SKM-1 (cell line): ENCODE results near the gene FEV.

Experiments
- DNase-seq: peaks from one replicate; lab custom pipeline; 2025; ENCODE audit not compliant: unreplicated experiment; lab: John Stamatoyannopoulos, UW

FEV gene

DNA sequence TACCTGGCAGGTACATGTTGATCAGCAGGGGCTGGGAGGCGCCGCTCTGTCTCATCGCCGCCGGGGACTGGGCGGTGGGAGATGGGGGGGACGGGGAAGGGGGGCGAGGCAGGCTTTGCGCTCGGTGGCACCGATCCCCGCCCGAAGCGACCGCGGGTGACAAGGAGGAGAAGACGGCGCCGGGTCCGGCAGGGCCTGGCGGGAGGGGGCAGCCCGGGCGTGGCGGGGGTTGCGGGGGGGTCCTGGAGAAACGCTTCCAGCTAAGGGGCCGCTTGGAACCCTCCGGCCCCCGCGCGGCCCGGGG, at the start of gene FEV:
FEV (minus strand) TSS at position 164 of the 304 bp plus-strand sequence; CDS start at position 55, 109 bp downstream.
- DNase-seq = no peak

DNA sequence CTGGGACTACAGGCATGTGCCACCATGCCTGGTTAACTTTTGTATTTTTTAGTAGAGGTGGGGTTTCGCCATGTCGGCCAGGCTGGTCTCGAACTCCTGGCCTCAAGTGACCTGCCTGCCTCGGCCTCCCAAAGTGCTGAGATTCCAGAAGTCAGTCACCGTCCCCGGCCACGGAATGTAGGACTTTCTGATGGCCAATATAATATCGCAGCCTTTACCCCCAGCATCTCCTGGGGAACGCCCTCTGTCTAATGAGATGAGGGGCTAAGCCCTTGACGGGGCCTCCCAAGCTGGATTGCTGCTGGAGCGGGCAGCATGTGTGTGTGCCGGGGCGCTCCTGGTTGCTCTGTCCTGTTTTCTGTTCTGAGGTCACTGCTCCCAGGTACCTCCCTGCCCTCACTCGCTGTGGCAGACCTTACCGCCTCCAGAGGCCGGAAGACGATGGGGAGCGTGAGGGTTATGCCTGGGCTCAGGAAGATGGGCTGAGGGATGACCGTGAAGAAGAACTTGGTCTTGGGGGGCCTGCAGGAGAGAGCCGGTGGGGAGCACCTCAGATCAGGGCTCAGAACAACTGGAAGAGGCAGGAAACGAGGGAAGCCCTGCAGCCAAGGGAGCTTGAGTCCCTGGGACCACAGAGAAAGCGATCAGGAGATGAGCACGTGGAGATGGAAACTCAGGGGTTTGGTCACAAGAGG, 47.2 kb upstream of the FEV start:
- DNase-seq = no peak

DNA sequence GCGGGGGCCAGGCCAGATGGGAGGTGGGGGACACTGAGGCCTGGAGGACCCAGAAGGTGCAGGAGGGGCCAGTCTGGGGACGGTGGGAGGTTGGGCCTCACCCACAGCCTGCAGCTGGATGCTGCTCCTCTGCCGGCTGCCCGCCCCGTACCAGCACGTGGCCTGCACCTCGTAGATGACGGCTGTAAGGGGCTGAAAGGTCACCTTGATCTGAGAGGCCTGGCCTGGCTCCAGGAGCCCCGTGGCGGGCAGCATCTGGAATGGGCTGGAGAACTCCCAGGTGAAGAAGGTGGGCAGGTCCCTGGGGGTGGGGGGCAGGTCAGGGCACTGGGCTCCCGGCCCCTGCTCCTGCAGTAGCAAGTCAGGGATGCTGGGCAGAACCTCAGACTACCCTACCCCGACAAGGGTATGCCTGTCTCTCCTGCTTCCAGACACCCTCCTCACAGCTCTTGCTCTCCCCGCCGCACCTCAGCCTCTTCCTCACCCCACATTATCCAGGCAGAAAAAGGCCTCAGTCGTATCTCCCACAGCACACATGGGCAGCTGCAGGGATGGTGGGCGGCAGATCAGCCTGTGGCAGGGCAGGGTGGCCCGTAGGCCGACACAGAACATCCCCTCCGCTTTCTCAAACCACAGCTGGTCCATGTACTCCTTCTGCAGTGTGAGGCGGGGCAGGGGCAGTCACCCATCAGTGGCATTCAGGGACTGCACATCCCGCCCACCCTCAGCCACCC, 46.2 kb upstream of the FEV start:
- no peak for DNase-seq

DNA sequence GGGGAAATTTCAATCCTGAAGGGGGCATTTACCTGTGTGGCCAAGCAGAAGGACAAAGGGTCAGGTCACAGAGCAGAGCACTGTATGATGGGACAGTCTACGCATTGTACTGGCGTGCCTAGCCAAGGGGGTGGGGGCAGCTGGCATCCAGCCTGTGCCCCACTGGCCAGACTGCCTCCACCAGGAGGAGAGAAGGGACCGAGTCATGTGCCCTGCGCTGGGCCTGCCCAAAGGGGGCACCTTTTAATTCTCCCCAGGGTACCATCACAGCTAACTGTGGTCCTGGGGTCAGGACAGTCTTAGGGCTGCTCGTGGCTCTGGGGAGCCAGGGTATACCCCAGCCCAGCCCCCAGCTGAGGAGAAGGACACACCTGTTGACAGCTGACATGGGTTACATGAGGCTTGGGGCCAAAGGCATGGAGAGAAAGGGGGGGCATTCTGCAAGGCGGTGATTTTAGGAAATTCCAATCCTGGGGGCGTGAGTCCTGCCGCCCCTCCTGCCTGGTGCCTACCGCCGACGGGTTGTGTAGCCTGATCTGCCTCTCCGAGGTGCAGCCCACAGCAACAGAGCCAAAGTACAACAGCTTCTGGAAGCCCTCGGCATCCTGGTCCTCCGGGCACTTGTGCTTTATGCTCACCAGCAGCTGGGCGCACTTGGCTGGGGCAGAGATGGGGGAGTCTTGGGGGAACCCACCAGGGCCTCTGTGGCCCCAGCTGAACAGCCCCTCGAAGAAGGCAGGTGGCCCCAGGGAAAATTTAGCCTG, 45.4 kb upstream of the FEV start:
- no peak for DNase-seq

DNA sequence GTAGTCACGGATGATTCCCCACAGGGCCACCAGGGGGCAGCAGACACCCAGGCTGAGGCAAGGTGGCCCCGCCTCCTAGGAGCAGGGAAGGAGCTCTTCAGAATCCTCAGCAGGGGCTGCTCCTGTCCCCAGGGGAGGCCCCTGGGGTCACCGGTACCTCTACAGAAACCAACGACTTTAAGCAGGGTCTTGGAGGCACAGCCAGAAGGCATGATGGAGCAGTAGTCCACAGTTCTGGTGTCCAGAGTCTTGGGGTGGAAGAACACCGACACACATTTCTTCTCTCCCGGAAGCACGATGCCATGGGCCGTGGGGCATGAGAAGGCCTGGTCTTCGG, 44.8 kb upstream of the FEV start:
- DNase-seq = peak; percentile 25

DNA sequence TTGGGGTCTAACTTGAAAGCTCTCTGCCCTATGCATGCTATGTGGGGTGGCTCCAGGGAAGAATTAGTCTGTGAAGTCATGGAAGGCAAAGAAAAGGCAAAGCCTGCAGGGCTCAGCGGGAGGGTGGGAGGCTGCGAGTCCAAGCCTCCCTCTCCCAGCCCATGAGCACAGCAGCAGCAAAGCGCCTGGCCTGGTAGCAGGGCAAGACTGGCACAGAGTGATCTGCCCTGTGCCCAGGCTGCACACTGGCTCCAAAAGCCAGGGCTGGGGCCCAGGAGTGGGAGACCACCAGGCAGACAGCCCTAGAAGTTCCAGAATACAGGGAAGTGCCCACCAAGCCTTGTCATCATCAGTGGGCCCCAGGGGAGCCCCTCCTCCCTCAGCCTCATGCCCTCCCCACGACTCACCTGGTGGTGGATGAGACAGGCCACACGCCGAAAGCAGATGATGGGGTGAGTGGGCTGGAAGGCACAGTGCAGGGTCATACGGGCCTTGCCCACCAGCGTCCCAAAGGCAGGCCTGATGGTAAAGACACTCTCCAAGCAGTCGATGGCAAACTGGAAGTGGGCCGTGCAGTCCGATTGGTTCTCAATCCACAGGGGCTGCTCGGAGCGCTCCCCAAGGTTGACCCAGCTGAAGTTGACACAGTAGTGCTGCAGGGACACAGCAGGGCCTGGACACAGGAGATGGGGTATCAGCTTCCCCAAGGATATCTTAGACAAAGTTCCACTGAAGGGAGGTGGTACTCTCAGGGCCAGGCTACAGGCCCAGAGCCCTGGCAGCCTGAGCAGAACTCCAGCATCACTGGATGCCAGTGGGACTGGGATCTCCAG, 44.2 kb upstream of the FEV start:
- no peak for DNase-seq

DNA sequence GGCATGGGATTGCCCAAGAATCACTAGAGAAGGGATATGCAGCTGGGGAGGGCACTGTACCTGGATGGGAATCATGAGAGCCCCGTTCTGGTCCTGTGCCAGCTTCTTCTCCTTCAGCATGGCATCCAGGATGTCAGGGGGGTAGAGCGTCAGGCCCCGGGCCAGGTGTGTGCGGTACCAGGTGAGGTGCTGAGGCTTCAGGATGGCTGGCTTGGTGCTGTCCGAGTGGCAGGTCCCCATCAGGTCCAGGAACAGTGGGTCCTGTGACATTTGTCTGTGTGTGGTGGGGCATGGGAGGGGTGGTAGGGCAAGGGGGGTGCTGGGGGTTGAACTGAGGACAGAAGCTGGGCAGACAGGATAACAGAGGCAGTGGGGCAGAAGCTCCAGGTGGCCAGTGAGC, 43.2 kb upstream of the FEV start:
- no peak for DNase-seq

DNA sequence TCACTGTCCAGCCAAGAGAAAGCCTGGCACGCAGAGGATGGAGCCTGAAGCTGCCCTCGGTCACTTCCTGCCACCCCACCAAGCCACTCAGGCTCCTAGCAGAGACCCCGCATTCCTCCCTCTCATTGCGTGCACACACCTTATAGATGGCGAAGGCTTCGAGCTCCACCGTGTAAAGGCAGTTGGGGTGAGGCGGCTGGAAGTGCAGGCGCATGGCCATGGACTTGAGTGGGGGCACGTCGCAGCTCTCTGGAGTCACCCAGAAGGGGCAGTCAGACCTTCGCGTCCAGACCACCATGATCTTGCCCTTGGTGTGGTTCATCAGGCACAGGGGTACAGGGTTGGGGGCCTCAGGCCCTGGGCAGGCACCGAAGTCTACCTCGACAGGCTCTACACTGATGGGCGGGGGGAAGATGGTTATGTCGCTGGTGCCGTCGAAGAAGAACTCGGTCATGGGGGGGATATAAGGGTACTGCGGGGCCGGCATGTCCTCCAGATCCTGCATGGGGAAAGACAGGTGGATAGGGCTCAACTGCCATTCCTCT, 42.6 kb upstream of the FEV start:
- DNase-seq = no peak

DNA sequence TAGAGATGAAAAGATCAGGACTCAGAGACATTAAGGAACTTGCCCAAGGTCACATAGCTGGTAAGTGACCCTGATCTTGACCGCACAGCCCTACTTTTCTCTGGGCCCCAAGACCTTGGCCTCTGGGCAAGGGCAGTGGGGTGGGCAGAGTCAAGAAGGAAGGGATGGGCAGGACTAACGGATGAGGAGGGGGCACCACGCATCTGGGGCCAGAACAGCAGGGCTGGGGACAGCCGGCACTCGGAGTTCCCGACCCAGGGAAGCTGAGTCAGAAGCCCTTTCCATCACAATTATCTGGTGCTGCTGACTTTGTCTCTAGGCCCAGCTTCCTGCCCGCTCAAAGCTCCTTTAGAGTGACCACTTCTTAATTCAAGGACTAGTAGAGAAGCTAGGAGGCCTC, 42.0 kb upstream of the FEV start:
- no peak for DNase-seq

DNA sequence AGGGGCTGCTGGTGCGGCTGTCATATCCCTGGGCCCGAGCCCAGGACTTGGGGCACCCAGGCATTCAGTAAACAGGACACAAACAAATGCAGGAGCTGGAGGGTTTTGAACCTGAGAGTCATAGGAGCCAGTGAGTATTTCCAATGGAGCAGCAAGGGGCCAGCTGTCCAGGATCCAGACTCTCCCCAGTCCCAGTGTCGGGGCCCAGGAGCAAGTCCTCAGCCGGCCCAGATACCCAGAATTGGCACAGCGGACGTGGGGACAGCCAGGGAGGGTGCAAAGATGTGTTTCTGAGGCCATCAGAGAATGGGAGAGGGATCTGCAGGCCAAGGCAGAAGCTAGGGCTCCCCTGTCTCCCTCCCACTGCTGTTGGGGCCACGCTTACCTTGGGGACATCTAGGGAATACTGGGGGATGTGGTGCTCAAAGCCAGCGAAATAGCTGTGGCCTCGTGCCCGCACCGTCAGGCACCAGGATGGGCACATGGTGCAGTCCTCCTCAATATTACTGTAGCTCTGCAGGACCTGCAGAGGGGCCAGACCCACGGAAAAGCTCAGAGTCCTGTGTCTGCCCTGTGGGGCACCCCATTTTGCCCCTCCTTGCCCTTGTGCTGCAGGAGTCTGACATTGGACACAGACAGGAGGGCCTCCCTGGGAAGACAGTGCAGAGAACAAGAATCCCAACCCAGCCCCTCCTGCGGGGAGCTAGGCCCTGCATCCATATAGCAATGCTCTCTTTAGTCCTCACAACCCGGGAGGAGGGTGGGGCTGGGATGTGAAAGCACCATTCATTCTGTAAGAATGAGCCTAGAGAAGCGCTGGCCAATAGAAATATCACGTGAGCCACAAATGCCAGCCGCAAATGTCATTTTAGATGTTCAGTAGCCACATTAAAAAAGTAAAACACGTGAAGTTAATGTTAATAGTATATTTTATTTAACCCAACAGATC, 40.9 kb upstream of the FEV start:
- no peak for DNase-seq

DNA sequence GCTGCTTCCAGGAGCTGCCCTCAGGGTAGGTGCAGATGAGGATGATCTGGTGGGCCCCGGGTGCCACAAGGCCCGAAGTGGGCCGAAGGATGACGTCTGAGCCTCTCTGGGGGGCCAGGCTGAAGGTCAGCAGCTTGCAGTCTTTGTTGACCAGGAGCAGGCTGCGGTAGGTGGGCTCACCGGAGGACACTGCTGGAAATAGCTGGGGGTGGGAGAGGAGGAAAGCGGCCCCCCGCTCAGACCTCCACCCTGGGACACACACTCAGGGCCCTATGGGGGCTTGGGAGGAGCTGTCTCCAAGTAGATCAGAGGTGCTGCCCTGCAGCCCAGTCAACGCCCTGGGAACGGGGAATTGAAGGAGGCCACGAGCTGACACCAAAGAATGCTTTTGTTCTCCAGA, 39.1 kb upstream of the FEV start:
- no peak for DNase-seq

DNA sequence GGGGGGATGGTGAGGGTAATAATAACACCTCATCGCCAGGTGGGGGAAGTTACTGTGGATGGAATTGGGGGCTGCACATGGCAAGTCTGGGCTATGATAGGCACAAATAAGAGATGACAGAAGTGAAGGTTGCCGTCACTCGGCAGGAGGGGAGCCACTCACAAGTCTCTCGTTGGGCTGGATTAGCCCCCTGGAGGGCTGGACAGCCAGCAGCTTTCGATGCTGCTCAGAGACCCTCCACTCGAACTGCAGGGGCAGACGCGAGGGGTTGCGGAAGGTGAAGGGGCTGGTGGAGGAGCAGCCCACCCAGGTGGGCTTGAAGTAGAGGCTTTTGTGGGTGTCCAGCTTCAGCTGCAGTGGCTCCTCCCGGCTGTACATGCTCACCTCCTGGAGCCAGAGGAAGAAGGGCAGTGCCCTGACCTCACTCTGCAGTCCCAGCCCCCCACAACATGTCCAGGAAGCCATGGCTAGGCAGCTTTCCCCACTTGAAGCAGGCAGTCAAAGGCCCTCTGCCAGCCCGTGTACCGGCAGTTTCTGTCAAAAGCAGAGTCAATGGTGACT, 38.1 kb upstream of the FEV start:
- no peak for DNase-seq

DNA sequence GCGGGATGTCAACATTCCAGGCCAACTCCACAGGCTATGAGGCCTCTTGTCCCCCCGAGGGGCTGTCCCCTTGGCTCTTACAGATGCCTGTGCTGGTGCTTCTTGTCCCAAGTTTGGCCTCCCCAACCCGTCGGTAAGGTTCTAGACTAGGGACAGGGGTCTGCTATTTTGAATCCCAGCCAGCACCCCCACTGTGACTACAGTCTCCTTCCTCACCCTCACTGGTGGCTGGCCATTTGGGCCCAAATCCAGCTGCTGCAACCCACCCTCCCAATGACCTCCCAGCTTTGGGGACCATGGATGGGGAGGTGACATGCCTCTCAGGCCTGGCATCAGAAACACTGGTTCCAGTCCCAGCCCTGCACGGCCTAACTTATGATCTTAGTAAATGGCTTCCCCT, 37.6 kb upstream of the FEV start:
- DNase-seq = no peak

DNA sequence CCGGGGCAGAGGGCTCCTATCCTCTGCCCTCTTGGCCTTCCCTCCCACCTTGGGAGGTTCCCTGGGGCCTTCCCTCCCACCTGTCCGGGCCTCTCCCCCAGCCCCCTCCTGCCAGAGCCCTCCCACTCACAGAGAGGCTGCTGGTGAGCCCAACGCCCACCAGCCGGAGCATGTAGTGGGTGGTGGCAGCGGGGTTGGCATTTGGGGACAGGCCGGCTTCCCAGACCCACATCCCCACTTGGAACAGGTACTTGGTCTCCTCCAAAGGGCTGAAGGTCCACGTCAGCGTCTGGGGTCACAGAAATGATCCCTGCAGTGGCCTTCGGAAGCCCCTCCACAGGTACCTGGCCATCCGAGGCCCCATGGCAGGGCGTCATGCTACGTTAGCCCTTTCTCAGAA, 37.1 kb upstream of the FEV start:
- DNase-seq = no peak

DNA sequence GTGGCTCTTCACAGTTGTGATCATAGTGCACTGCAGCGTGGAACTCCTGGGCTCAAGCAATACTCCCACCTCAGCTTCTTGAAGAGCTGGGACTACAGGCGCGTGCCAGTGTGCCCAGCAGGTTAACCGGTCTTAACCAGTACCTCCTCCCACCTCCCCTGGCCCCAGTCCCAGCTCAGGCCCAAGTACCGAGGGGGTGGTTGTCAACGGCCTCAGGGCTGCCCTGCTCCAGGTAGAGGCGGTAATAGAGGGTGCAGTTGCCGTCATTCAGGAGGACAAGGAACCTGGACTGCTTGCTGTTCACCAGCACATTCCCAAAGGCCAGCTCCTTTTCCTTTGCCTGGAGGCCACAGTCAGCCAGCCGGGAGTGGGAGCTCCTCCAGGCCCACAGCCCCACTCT, 36.6 kb upstream of the FEV start:
- no peak for DNase-seq

DNA sequence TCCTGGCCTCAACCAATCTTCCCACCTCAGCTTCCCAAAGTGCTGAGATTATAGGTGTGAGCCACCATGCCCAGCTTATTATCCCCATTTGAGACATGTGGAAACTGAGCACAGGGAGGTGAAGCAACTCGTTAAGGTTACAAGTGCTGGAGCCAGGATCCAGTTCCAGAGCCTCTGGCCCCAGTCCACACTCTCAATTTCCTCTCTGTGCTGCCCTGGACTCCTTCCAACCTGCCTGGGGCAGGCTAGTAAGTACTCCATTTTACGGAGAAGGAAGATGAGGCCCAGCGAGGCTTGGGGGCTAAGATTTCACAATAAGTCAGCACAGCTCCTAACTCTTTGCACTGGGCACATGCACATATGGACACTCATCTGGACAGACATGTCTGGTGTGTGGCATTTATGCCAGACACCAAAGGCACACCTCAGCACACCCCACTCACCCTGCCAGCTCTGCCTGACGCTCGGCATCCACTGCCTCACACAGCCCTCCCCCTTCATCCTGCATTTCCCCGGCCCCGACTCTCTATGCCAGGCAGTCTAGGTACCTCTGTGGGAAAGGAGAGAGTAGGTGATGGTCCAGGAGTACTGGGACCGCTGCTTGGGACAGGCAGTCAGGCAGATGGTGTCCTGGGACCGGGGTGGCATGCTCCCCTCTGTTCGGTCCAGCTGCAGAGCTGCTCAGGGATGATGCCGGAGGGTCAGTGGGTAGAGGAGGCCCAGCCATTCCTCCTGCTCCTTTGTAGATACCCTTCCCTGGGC, 35.8 kb upstream of the FEV start:
- no peak for DNase-seq

DNA sequence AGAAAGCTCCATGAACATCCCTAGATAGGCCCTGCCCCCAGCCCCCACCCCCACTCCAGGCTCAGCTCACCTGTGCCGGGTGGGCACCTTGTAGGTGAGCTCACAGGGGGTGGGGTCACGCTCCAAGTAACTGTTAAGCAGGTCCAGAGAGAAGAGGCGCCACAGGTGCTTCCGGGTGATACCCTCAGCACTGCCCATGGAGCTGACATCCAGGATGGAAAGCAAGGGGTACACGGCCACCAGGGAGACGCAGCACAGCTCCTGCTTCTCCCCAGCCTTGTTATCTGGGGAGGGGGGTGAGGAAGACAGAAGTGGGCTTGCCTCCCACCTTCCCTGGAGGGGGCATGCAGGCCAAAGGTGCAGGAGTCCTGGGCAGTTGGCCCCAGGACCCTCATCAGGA, 34.5 kb upstream of the FEV start:
- DNase-seq = no peak

DNA sequence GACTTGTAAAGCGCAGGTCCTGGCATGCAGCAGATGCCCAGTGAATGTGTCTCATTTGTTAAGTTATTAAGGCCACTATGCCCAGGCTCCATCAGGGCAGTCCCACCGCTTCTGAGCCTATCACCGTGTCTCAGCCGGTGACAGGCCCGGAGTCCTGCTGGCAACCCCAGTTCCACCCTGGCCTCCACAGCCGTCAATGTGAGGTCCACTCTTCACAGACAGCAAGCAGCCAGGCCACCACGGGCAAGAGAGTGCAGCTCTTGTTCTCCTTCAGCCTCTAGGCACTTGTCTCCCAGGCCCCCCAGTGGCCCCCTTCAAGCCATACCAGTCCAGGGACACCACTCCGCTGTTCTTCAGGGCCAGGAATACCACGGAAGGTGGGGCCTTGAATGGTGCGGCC, 33.7 kb upstream of the FEV start:
- no peak for DNase-seq

DNA sequence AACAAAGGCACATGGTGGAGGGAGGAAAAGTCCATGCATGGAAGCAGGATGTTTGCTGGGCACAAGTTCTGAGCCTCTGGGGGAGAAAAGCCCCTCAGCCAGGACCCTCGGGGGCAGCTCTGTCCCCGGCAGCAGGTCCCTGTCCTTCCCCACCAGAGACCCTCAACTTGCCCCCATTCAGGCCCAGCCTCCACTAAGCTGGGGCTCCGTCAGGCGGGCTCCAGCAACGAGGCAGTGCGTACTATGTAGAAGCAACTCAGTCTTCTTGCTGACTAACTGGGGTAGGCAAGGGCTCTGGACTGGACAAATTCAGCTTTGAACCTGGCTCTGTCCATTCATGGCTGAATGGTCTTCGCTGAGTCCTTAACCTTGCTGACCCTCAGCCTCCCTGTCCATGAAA, 33.3 kb upstream of the FEV start:
- no peak for DNase-seq
